TTC549 (cell line): Measurements from ENCODE around the gene CBX7.

Experiments
- FAIRE-seq: peaks from 2 replicates; lab custom pipeline; 2012; peaks lifted over from hg19 to GRCh38; lab: Jason Lieb, UNC

The CBX7 gene

GRCh38 chr22:39090426-39091064 lies 61.9 kb downstream of the CBX7 start:
- no peak for FAIRE-seq

DNA sequence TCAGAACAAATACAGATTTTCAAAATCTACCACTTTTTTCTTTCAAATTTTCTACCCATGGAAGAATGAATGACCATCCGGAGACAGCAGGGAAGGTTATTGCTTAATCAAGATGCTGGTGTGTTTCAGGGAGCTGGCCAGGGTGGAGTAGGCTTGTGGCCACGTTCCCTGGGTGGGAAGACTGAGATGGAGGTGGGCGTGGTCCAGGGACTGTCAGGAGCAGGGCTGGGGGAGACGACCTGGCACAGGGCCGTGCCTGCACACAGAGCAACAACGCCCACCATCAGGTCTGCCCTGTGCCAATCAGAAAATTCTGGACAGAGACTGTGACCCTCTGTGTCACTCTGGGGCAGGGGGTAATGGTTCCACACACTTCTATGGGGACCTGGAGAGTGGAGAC lies 62.6 kb downstream of the CBX7 start:
- FAIRE-seq = no peak

DNA sequence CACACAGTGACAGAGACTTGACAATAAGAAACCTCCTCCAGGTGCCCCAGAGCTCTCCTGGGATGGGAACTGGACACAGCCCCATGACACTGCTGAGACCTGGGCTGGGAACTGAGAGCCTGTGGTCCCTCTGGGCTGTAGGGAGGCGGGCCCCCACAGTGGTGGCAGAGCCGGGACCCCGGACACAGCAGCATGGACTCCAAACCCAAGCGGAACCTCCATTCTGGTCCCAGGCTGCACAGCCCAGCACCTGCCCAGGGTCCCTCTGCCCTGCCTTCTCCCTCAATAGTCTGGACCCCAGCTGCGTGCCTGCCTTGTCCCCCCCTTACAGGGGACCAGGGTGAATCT lies 63.8 kb downstream of the CBX7 start:
- FAIRE-seq = no peak

DNA sequence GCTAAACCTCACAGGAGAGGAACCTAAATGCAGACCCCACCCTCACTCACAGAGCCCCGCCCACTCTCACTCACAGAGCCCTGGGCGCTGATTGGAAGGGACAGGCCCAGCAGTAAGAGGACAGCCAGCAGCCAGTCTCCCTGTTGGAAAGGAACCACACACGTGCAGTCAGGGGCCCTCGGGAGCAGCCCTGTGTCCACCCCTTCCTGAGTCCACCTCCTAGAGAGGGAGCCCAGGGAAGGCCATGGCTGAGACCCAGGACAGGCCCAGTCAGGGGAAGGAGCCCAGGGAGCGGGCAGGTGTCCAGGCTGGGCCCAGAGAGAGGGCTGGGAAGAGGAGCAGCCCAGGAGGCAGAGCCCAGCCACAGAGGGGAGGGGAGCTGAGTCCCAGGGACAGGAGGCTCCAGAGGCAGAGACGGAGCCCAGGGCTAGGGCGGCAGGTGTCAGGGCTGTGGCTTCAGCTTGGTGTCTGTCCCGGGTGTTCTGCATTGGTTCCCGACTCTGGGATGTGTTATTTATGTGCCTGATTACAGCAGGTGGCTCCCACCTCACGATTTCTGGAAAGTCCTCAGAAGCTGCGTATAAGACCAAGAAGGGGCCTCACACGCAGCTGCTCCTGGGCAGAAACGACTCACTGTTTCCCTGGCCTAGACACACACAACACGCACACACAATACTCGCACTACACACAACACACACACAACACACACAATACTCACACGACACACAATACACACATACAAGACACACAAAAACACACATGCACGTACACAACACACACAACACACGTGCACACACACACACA lies 64.4 kb downstream of the CBX7 start:
- no peak for FAIRE-seq

- no peak for FAIRE-seq
These were observed 65.4 kb downstream of the CBX7 start for GRCh38 chr22:39087098-39087497.

DNA sequence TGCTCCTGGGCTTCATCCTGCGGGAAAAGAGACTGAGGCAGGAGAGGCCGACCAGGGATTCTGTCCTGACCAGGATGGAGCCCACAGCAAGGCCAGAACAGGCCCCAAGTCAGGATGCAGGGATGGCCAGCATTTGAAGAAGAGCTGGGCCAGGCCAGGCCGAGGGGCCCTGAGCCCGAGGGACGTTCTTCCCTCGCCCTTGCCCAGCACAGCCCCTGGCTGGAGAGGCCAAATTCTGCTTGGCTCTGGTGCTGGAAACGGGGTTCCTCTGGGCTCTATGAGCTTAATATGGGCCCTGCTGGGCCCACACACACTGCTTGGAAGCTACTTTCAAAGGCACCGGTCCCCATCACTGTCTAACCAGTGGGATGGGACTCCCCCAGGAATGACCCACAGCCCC lies 67.8 kb downstream of the CBX7 start:
- FAIRE-seq = no peak

DNA sequence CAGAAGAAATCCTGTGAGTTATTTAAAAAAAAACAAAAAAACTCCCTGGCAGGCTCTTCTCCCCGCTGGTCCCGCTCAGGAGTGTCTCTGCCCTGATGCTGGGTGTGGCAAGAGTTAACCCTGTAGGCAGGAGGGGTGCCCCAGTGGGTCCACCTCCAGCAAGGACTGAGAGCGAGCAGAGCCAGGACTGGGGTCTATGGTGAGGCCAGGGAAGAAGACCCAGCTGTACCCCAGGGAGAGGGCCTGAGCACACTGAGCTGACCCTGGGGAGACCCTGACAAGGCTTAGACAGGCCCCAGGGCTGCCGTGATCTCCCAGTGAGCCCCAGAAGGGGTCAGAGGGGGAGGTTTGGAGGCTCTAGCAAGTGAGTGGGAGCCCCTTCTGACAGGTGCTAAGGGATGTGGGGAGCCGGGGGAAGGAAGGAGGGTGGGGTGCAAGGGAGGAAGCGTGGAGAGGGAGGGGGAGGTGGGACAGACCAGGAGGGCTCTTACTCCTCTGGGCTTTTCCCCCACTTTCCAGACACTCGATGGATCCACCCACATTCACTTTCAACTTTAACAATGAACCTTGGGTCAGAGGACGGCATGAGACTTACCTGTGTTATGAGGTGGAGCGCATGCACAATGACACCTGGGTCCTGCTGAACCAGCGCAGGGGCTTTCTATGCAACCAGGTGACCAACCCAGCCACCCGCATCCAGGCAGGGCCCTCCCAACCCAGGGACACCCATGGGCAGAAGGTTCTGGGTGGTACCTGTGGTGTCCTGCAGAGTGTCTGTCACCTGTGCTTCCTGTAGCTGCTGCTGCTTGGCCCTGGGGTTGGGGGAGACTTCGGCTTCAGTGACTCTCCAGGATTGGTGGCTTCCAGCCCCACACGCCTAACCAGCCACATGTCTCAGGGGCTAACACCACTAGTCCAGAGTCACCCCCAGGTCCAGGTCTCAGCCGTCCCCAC lies 69.0 kb downstream of the CBX7 start:
- no peak for FAIRE-seq

DNA sequence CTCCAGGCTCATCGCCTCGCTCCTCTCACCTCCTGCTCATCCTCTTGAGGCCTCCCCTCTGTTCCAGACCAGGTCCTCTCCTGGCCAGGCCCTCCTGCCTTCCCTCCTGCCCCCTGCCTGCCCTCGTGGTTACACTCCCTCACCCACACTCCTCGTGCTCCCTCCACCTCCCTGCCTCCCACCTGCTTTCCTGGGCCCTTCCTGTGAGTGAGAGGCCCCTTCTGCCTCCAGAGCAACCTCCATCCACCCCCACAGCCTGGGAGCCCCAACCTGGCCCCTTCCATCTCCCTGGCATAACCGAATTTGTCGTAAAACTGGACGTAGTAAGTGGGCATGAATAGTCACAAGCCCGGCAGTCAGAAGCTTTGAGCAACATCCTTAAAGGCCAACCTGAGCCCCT lies 70.9 kb downstream of the CBX7 start:
- no peak for FAIRE-seq

GRCh38 chr22:39081016-39081415 lies 71.5 kb downstream of the CBX7 start:
- no peak for FAIRE-seq
